Heart right ventricle (tissue), 16 donors: Measurements from ENCODE around the gene OTOR. TPM values are rescaled to one million over a fixed set of nuclear protein-coding genes. Genes with fewer than 3 reads are reported as not detected.

Experiments used
- ATAC-seq, 8 donors: fragments of 200-7000 bp; cut with Tn5 transposase; one replicate each; pipeline ENCODE4 v1.9.1; 2020; ENCODE audit warnings: mild to moderate bottlenecking in 8 of 8, moderate library complexity in 8 of 8, moderate number of reproducible peaks in 1 of 8
- DNase-seq, 2 donors: peaks; one replicate each; pipeline ENCODE4 v3.0.0-alpha.2; 2020
- H3K27ac ChIP-seq, 10 donors: fragments of 200-600 bp; sonication (generic) in 2 of 10; one replicate each; pipeline versions ENCODE4 v1.5.0 to v1.8.0; 2020 to 2022; ENCODE audit warnings: mild to moderate bottlenecking in 3 of 10
- H3K27me3 ChIP-seq, 7 donors: fragments of 200-600 bp; one replicate each; pipeline ENCODE4 v1.8.0; 2021 to 2022; ENCODE audit warnings: mild to moderate bottlenecking in 2 of 7
- H3K36me3 ChIP-seq, 9 donors: fragments of 200-600 bp; sonication (generic) in 1 of 9; one replicate each; pipeline versions ENCODE4 v1.5.0 to v1.8.0; 2020 to 2022; ENCODE audit warnings: mild to moderate bottlenecking in 2 of 9
- H3K4me1 ChIP-seq, 9 donors: fragments of 200-600 bp; sonication (generic) in 1 of 9; one replicate each; pipeline versions ENCODE4 v1.5.0 to v1.8.0; 2020 to 2022; ENCODE audit warnings: mild to moderate bottlenecking in 4 of 9
- H3K4me3 ChIP-seq, 10 donors: fragments of 200-600 bp; sonication (generic) in 2 of 10; one replicate each; pipeline versions ENCODE4 v1.5.0 to v1.8.0; 2020 to 2022; ENCODE audit warnings: mild to moderate bottlenecking in 7 of 10, moderate library complexity in 2 of 10
- H3K9me3 ChIP-seq, 11 donors: fragments of 200-600 bp in 10 of 11; sonication (generic) in 2 of 11; one replicate each; pipeline versions ENCODE4 v1.5.0 to v1.8.0; 2013 to 2022; ENCODE audit warnings: mild to moderate bottlenecking in 2 of 11, control low read depth in 1 of 11, moderate library complexity in 1 of 11
- CTCF ChIP-seq, 9 donors: fragments of 200-600 bp; sonication (generic) in 2 of 9; IDR thresholded peaks; one replicate each; pipeline versions ENCODE4 v1.5.0 to v1.8.0; 2021 to 2022; ENCODE audit warnings: antibody characterized with exemption in 9 of 9, mild to moderate bottlenecking in 5 of 9, moderate library complexity in 1 of 9
- whole genome bisulfite sequencing, 2 donors: extraction: QIAGEN DNeasy Blood & Tissue Kit; methylation state at CpG; one replicate each; pipeline ENCODE4 v1.1.7; 2013; ENCODE audit warnings: inconsistent platforms in 1 of 2; 5-methylcytosine and 5-hydroxymethylcytosine counted together
- intact Hi-C, 10 donors: fragments of 100-400 bp; cut with DNase I; formaldehyde crosslinking; loops; one replicate each; pipeline versions ENCODE4 v1.11.1 to v1.14.2; 2022
- polyA plus RNA-seq, 2 donors: library from polyadenylated mRNA; stranded (reverse); fragments of 200-250 nt; gene quantifications; one replicate each; pipeline ENCODE4 v1.2.3, GENCODE V29; 2013
- total RNA-seq, 10 donors: library from RNA; stranded (reverse); fragmentation: NEBNext Ultra II Directional in 3 of 10; extraction: Animal tissue kit (Norgen Biotek cat#: 25700) in 3 of 10; gene quantifications; one replicate each; pipeline versions ENCODE4 v1.2.1 to v1.2.4, GENCODE V29; 2021 to 2023
- donor health status: Arrhythmogenic right ventricular cardiomyopathy.
- donor health status: ischemic (EF 13 %, LVEDD 7.1; RV severe dilation, severe dysfunction).
- donor health status: healthy with polysubstance abuse.
- donor health status: DM: no; HTN: yes; CAD: no.
- donor health status: DM: no; HTN: no; CAD: no.
- donor health status: ischemic (EF 25% LVEDD 6.9; RV normal size, moderate dysfunction).
- donor health status: ischemic (EF 25% LVEDD 5.7; RV mildly dilated, moderate dysfunction).
- donor health status: healthy.
- donor health status: DM: yes; HTN: yes; CAD: no.
- donor health status: Ischemic cardiomyopathy.
- donor health status: ischemic (EF 35%, LVEDD 5.7; RV mildly dilated, moderate dysfunction).
- donor health status: nonischemic (EF 11% LVEDD 7.7; RV severe dilation, severe dysfunction).
- donor health status: DM: yes; HTN: yes; CAD: no.
- donor health status: PGD.
- donor health status: ischemic (EF 29% LVEDD 5.4; RV normal size, mild dysfunction).
- donor health status: nonischemic (EF 23%, LVEDD 6.1; RV moderate dilation, normal function).

Gene OTOR
- total and polyA plus RNA-seq, 12 donors, result not detected

GRCh38 chr20:16747291-16747811, 807 bp upstream of the OTOR start:
- Histone ChIP-seq H3K9me3 (no peaks in the 10 kb centered on the region), H3K4me1 (no peaks in the 10 kb centered on the region), H3K36me3 (peaks cover 0 to 3% (median 0%) of the 10 kb centered on the region in 9 donors), H3K27ac (no peak overlapping the region), H3K27me3 (peaks cover 0 to 16% (median 6%) of the 10 kb centered on the region in 7 donors), H3K4me3 (no peak overlapping the region)
- no peak for ATAC-seq
- no peak for TF ChIP-seq CTCF (IDR thresholded peaks at IDR 0.05)
- WGBS, 2 donors, result 59 to 68% methylated on average over 3 of the region's 3 CpGs
- DNase-seq, result no peak
- intact Hi-C loops, result no loop called here

- no peak overlapping the region for H3K27ac ChIP-seq
- ATAC-seq (no peak), DNase-seq (no peak)
- H3K4me1 ChIP-seq, result no peaks in the 10 kb centered on the region
- no peak overlapping the region for H3K4me3 ChIP-seq
- WGBS, 2 donors, result 43 to 45% methylated on average over 11 of the region's 11 CpGs
- H3K27me3 ChIP-seq, result peaks cover 0 to 21% (median 6%) of the 10 kb centered on the region in 7 donors
- no peaks in the 10 kb centered on the region for H3K9me3 ChIP-seq
- no peak for TF ChIP-seq CTCF (IDR thresholded peaks at IDR 0.05)
- no peaks in the 10 kb centered on the region for H3K36me3 ChIP-seq
- intact Hi-C loops, result no loop called here
These were observed 1.4 kb downstream of the OTOR start for GRCh38 chr20:16749573-16749972.

- TF ChIP-seq CTCF (IDR thresholded peaks at IDR 0.05), result no peak
- WGBS, 2 donors, result 77 to 81% methylated on average over 1 of the region's 1 CpG
These were observed 3.9 kb downstream of the OTOR start for GRCh38 chr20:16752082-16752481.

GRCh38 chr20:16752901-16753300, 4.7 kb downstream of the OTOR start:
- H3K27ac ChIP-seq, result no peak overlapping the region
- intact Hi-C loops, result loop anchor here in 1 of 10 donors (10.0 kb wide), 1 partner anchor 238 kb away; no protein-coding TSS in a partner anchor
- no peak for DNase-seq
- no peaks in the 10 kb centered on the region for H3K36me3 ChIP-seq
- ATAC-seq, result no peak
- no peak overlapping the region for H3K4me3 ChIP-seq
- H3K27me3 ChIP-seq, result peaks cover 0 to 20% (median 9%) of the 10 kb centered on the region in 7 donors
- no peaks in the 10 kb centered on the region for H3K4me1 ChIP-seq
- H3K9me3 ChIP-seq, result no peaks in the 10 kb centered on the region
- no peak for TF ChIP-seq CTCF (IDR thresholded peaks at IDR 0.05)

More at GRCh38 chr20:16752082-16752481, 3.9 kb downstream of the OTOR start:
- H3K4me1 ChIP-seq, result no peaks in the 10 kb centered on the region
- intact Hi-C loops, result loop anchor here in 1 of 10 donors (10.0 kb wide), 1 partner anchor 237 kb away; no protein-coding TSS in a partner anchor
- ATAC-seq, result no peak
- no peak overlapping the region for H3K4me3 ChIP-seq
- DNase-seq, result no peak
- no peaks in the 10 kb centered on the region for H3K36me3 ChIP-seq
- peaks cover 0 to 20% (median 6%) of the 10 kb centered on the region in 7 donors for H3K27me3 ChIP-seq
- H3K27ac ChIP-seq, result no peak overlapping the region
- no peaks in the 10 kb centered on the region for H3K9me3 ChIP-seq
